ENCODE data around the gene DGKK.

Gene DGKK

GRCh38 chrX:50470103-50471031 is at the start of gene DGKK:
TSS of gene DGKK (minus strand) at chrX:50470825. CDS start at chrX:50470678, 147 bp downstream.
- DNase-seq (ENCODE audit: low spot score), result no peak

- DNase-seq (ENCODE audit: low spot score), result no peak
These were observed 44.2 kb upstream of the DGKK start for GRCh38 chrX:50514811-50515210.

DNA sequence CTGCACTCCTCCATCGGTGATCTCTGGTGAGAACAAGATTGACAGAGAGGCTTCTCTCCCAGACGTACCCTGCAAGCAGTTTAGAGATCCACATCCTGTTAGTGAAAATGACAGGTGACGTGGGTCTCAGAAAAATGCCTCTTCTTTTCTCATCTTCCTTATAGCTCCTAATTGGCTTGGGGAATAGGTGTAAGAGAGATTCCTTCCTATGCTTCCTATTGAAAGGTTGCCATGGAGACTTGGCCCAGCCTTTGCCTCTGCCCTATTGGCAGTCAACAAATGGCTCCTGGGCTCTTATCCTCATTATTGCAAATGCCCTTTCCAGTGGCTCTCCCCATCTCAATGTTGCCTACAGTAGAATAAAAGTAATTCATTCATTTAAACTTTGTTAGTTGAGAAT is 26.5 kb upstream of the DGKK start:
- no peak for DNase-seq (ENCODE audit: low spot score)

DNA sequence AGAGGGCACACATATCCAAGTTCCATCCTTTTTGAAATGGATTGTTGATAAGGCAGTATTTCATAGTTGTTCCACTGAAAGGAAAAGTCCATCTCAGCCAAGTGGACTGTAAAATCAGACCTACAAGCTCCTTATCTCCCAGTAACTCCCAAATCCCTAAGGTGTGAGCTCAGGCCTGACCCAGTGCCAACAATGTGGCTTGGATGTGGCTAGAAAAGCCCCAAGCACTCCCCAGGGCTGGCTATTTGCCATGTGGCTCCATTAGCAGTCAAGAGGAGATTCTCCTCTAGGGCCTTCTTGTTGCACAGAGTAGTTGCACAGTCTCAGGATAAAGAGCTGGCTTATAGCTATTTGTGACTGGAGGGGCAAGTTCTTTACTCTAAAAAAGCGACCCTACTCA is 25.0 kb upstream of the DGKK start:
- DNase-seq (ENCODE audit: low spot score), result no peak

DNA sequence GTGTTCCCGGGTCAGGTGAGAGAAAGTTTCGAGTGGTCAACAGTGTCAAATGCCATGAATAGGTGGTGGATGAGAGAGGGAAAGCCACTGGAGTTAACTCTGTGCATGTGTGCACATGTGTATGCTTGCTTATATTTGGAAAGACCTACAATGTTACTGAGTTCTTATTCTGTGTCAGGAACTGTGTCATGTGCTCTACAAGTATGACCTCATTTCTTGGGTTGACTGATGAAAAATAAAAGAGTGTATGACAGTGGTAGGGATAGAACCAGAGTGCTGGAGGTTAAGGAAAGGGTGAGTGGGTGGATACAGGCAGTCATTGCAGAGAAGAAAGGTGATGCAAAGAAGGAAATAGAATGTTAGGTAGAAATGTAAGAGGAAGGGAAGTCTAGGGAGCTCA is 22.1 kb upstream of the DGKK start:
- no peak for DNase-seq (ENCODE audit: low spot score)

GRCh38 chrX:50484662-50485061 is 14.0 kb upstream of the DGKK start:
- no peak for DNase-seq (ENCODE audit: low spot score)

GRCh38 chrX:50483283-50483682 is 12.7 kb upstream of the DGKK start:
- no peak for DNase-seq (ENCODE audit: low spot score)

- DNase-seq (ENCODE audit: low spot score), result no peak
These were observed 4.6 kb upstream of the DGKK start for GRCh38 chrX:50475208-50475607.

GRCh38 chrX:50471390-50471789 is 765 bp upstream of the DGKK start:
- DNase-seq (ENCODE audit: low spot score), result no peak

GRCh38 chrX:50469206-50469605 is 1.4 kb downstream of the DGKK start:
- DNase-seq (ENCODE audit: low spot score), result no peak

DNA sequence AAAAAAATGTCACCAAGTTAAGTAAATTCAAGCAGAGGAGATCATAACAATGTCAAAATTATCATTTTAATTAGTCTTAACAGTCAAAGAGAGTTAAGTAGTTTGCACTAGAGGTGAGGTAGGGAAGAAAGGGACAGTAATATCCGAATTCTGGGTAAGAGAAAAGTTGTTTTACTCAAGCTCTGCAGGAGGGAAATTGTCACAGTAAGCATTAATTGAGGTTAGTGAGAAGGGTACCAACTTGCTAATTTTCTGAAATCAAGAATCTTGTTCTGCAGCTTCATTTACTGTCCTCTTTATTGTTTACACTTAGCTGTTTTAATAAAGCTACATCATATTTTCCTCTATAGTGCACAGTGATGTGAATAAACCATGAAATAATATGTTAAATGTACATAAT is 11.0 kb downstream of the DGKK start:
- DNase-seq (ENCODE audit: low spot score), result no peak

GRCh38 chrX:50458483-50458882 is 12.1 kb downstream of the DGKK start:
- DNase-seq (ENCODE audit: low spot score), result no peak

DNA sequence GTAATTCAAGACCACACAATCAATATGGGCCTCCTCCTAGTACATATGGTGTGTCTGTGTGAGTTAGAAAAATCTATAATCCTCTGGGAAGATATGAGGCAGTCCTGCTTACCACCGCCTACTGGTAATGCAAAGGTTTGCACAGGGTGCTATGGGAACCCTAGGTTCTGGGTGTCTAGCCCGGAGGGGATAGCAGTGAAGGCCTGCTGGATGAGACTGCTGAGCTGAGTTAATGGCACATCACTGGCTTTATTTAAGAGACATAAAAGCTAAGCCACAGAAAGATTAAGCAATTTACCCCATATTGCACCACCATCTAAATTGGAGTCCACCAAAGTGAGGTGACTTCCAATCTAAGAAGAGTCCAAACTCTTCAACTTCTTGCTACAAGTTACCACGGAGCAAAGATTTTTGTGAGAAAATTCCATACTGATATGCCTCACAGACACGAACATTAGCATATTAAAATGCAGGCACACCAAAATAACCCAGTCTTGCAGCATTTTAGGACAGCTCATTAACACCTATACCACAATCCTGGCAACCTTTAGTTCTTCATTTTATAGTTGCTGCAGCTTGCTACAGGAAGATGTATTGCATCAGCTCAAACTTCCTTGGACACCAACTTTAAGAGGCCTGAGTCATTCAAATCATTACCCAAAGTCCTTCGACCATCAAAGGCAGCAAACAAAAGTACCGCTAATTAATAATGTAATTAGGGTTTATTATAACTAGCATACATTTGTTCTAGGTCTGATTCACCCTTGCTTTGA is 13.7 kb downstream of the DGKK start:
- no peak for DNase-seq (ENCODE audit: low spot score)

GRCh38 chrX:50452782-50453181 is 17.8 kb downstream of the DGKK start:
- DNase-seq (ENCODE audit: low spot score), result no peak

DNA sequence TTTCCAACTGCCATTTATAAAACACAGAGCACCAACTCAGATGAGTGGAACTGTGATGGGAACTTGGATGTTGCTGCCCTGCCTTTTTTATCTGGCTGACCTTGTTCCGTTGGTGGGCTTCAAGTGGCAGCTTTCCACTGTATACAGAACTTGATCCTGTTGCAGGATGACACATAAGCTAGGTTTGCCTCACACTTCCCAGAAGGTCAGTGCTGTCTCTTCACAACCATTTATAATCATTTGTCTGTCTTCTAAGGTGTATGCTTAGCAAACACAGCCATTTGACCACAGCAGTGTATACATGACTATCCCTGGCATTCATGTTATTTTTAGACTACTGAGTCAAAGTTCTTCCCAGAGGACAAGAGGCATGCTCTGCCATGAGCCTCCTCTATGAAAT is 20.3 kb downstream of the DGKK start:
- no peak for DNase-seq (ENCODE audit: low spot score)

- DNase-seq (ENCODE audit: low spot score), result peak; percentile 20
These were observed 22.1 kb downstream of the DGKK start for GRCh38 chrX:50448565-50448964.

- no peak for DNase-seq (ENCODE audit: low spot score)
These were observed 23.1 kb downstream of the DGKK start for GRCh38 chrX:50447535-50447934.

- no peak for DNase-seq (ENCODE audit: low spot score)
These were observed 28.1 kb downstream of the DGKK start for GRCh38 chrX:50442426-50443116.

- DNase-seq (ENCODE audit: low spot score), result no peak
These were observed 33.8 kb downstream of the DGKK start for GRCh38 chrX:50436797-50437196.

GRCh38 chrX:50432829-50433289 is 37.8 kb downstream of the DGKK start:
- DNase-seq (ENCODE audit: low spot score), result no peak

DNA sequence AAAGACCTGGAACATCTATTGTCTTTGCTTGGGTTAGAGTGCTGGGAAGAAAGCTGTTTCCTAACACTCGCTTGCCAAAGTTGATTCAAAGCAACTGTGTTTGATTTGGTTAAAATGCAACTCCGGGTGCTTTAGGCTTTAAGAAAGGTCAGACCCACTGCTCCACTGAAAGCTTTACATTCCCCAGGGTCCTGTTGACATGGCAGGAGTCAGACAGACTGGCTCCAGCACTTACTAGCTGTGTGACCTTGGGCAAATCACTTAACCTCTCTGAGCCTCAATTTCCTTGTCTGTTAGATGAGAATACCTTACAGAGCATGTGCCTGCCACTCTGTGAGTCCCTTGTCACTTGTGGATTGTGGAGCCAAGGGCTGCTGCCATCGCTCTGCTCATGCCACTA is 39.0 kb downstream of the DGKK start:
- no peak for DNase-seq (ENCODE audit: low spot score)

GRCh38 chrX:50430917-50431575 is 39.6 kb downstream of the DGKK start:
- DNase-seq (ENCODE audit: low spot score), result no peak
